Stomach (tissue), 4 donors: ENCODE measurements around the gene GRXCR2.
"Not testable (repeated sequence)": the region's sequence is repeated elsewhere in the genome, so short reads cannot be mapped to it uniquely, and the experiment has no call there.

ENCODE experiments used
- POLR2A ChIP-seq, 4 donors: fragments of 450-650 bp; IDR thresholded peaks; one replicate each; pipeline ENCODE4 v1.6.1; 2016; ENCODE audit warnings: antibody characterized with exemption in 4 of 4, control low read depth in 2 of 4, mild to moderate bottlenecking in 1 of 4, moderate library complexity in 1 of 4
- POLR2AphosphoS5 ChIP-seq, 3 donors: sonication (generic); formaldehyde crosslinking; IDR thresholded peaks; one replicate each; pipeline ENCODE4 v1.6.1; 2016; ENCODE audit warnings: antibody characterized with exemption in 3 of 3
- TF ChIP-seq, protein P1 (sequence below), 7 experiments: fragments of 450-650 bp in 4 of 7; fragments of 200-600 bp in 3 of 7; sonication (generic) in 3 of 7; IDR thresholded peaks; one replicate each; pipeline ENCODE4 v1.5.1; 2016 to 2019; ENCODE audit warnings: antibody characterized with exemption in 7 of 7, control low read depth in 2 of 7, mild to moderate bottlenecking in 1 of 7

- TF ChIP-seq, protein P1, sequence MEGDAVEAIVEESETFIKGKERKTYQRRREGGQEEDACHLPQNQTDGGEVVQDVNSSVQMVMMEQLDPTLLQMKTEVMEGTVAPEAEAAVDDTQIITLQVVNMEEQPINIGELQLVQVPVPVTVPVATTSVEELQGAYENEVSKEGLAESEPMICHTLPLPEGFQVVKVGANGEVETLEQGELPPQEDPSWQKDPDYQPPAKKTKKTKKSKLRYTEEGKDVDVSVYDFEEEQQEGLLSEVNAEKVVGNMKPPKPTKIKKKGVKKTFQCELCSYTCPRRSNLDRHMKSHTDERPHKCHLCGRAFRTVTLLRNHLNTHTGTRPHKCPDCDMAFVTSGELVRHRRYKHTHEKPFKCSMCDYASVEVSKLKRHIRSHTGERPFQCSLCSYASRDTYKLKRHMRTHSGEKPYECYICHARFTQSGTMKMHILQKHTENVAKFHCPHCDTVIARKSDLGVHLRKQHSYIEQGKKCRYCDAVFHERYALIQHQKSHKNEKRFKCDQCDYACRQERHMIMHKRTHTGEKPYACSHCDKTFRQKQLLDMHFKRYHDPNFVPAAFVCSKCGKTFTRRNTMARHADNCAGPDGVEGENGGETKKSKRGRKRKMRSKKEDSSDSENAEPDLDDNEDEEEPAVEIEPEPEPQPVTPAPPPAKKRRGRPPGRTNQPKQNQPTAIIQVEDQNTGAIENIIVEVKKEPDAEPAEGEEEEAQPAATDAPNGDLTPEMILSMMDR (IDR thresholded peaks at IDR 0.05): not testable (repeated sequence)
- TF ChIP-seq POLR2AphosphoS5, POLR2A (IDR thresholded peaks at IDR 0.05): not testable (repeated sequence)
Observed at GRCh38 chr5:145836241-145836640, 36.6 kb downstream of the GRXCR2 start.
